Hippocampal formation (tissue), 2 donors: ENCODE results near the gene GABRD.

Experiments
- DNase-seq, 2 donors: peaks; one replicate each; lab custom pipeline; 2025; lab: John Stamatoyannopoulos, UW

GABRD gene

DNA sequence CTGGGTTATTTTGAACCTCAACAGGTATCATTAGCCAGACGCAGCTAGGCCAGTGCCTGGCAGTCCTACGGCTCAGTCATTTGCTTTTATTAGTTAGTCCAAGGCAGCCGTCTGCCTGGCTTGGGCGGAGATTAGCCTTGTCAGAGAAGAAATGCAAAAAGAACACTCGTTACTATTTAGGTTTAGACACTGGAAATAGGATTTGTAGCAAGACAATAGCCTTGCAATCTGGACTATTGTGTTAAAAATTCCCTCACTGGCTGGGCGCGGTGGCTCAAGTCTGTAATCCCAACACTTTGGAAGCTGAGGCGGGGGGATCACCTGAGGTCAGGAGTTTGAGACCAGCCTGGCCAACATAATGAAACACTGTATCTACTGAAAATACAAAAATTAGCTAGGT is 20.1 kb downstream of the GABRD start:
- DNase-seq: no peak

DNA sequence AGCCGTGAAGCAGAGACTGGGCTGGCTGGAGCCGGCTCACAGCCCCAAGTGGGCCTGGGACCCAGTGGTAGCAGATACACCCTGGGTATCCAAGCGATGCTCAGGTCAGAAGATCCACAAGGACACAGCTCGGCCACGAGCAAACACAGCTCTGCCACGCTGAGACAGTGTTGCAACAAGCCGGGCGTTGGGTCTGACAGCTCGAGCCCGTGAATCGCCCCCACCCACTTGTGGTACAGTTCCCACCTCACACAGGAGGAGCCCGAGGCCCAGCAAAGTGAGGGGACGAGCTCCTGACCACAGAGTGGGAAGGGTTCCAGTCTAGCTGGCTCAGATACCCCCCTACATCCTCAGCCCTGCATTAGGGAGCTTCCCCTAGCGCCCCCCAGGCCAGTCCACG is 22.2 kb downstream of the GABRD start:
- no peak for DNase-seq

DNA sequence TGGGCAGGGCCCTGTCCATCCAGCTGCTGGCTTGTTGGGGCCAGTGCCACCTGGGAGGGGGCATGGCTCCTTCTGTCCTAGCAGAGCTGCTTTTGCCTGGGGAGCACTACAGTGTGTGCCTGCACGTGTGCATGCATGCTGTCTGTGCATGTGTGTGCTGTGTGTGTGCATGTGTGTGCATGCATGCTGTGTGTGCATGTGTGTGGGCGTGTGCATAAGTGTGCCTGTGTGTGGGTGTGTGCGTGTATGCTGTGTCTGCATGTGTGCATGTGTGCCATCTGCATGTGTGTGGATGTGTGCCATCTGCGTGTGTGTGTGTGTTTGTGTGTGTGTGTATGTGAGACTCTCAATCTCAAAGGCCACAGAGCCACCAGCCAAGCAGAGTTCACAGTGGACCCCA is 22.7 kb downstream of the GABRD start:
- no peak for DNase-seq

DNA sequence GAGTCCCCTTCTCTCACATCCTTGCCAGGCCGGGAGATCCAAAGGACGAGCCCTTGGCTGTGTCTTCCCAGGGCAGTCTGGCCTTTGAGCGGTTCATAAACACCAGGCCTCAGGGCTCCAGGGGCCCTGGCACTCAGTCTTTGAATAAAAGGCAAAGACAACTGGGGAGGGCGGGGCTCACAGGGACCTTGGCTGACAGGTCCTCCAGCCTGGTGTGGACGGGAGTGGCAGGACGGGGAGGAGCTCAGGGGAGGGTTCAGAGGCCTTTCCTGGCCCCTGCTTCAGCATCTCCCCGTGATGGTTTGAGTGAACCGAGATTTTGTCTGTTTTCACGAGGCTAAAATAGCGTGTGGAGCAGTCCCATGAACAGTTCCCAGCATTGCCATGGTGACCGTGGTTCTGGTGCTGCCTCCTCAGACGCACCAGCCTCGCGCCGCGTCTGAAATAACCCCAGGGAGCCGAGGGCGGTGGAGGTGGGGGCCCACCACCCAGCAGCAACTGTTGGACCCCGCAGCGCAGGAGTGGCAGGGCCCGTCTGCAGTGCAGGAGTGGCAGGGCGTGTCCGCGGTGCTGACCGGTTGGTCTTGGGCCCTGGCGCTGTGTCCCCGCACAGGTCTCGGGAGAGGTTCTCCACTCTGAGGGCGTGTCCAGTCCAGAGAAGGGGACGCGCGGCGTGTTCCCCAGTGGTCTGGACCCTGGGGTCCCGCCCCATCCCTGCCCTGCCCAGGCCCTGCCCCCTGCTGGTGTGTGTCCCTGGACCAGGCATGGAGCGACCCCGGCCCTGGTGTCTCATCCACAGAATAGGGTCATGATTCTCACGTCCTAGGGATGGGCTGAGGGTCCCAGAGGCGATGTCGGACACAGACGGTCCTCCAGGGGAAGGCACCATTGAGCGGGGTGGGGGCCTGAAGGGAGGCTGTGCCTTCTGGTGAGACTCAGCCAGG is 24.0 kb downstream of the GABRD start:
- DNase-seq: peak in 1 of 2 donors; percentile 2

DNA sequence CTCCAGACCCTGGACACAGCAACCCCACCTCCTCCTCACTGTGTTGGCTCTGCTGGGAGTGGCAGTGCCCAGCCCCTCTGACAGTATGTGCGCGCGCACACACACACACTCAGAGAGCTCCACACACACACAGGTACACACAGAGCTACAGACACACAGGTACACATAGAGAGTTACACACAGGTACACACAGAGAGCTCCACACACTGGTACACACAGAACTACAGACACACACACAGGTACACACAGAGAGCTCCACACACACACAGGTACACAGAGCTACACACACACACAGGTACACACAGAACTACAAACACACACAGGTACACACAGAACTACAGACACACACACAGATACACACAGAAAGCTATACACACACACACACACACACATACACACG is 24.7 kb downstream of the GABRD start:
- no peak for DNase-seq

DNA sequence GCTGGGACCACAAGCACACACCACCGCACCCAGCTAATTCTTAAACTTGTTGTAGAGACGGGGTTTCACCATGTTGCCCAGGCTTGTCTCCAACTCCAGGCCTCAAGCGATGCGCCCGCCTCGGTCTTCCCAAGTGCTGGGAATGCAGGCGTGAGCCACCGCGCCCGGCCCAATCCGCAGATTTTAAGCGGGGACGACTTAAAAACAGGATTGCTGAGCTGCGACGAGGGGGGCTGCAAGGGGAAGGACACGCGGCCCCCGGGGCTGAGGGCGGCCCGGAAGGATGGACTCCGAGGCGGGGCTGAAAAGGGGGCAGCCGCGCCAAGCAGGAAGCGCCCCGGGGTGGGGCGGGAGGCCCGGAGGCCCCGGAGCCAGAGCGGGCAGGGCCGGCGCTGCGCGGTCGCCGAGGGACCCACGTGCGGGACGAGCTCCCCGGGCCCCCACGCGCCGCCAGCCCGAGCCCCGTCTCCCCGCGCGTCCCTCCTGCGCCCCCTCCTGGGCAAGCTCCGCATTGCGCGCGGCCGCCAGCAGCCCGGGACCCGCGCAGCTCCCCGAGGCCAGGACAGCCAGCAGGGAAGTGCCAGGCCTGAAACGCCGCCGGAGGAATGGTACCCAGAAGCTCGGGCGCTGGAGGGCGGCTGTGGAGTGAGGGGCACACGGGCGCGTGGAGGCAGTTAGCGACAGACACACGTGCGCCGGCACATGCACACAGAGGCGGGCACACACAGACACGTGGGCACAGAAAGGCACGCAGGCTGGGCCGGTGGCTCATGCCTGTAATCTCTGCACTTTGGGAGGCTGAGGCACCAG is 25.6 kb downstream of the GABRD start:
- peak; percentile 54 to 58 for DNase-seq

DNA sequence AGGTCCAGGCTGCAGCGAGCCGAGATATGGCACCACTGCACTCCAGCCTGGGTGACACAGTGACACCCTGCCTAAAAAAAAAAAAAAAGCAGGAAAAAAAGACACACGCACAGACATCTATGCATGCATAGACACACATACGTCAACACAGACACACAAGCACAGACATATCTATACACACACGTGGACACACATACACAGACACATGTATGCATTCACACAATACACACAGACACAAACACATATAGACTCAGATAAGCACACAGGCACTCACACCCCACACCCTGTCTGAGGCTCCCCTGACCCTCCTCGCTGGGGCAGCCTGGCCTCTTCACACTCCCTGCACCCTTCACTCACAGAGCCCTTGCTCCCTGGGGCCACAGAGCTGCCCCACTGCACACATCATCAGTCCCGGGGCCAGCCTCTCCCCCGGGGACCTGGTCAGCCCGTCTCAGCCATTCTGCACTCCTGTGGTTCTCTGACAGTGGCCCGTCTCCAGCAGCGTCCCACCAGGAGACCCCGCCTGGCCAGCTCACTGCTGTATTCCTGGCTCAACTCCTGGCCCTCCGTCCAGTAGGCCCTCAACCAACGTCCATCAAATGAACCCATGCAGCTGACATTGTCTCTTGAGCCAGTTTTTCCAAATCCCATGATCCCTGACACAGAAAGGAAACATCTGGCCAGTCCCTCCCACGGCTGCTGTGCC is 26.5 kb downstream of the GABRD start:
- no peak for DNase-seq

DNA sequence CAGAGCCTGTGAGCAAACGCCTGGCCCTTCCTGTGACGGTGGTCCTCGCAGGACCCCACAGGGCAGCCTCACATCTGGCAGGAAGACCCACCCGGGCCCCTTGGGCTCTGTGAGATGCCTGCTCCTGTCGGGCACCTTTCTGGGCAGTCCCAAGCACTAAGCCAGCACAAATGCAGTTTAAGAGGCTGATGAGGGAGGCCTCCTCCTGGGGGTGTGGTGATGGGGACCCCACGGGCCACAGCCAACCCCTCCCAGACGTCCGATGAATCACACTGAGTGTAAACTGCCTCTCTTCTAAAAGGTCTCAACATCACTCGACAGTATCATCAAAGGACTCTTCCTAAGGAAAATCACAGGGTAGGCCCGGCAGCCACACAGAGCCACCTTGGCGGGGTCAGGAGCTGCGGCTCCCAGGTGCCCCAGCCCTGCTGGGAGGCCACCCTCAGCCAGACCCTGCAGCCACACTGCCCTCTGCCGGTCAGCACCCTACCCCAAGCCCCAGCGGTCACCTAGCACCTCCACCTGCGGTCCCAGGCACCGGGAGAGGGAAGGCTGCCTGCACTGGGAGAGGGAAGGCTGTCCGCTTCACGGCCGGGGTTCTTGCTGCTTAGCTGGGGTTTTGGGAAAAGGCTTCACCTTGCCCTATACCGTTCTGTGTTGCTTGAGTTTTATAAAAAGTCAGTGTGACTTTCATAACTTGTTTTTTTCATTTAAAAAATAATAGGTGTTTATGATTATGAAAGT is 27.2 kb downstream of the GABRD start:
- DNase-seq: peak in 1 of 2 donors; percentile 11

DNA sequence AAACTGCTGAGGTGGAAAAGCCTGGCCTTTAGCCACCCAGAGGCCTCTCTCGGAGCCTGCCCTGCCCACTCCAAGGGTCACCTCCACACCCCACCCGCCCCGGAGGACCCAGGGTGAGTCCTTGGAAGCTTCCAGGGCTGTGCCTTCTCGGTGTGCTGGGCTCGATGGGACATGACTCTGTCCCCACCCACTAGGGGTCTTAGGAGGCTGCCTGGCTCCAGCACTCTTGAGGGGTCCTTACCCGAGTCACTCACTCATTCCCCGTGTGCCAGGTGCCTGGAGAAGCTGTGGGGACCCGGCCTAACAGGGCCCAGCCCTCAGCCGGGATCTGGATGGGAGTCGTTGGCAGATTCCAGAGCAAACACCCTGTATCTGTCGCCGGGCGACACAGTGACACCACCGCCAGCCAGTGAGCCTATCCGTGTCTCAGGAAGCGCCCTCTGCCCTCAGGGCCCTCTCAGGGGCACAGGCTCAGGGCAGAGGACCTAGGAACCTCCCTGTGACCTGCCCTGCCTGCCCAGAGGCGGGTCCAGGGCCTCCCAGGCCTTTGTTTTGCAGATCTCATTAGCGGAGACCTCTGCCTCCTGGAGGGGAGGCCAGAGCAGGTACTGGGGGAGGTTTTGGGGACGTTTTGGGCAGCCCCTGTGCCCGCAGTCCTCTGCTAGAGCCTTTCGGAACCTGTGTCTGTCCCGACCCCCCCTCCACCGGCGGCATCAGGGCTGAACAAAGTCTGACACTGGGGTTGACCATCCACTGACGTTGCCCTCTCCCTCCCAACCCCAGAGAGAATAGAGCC is 28.0 kb downstream of the GABRD start:
- no peak for DNase-seq

DNA sequence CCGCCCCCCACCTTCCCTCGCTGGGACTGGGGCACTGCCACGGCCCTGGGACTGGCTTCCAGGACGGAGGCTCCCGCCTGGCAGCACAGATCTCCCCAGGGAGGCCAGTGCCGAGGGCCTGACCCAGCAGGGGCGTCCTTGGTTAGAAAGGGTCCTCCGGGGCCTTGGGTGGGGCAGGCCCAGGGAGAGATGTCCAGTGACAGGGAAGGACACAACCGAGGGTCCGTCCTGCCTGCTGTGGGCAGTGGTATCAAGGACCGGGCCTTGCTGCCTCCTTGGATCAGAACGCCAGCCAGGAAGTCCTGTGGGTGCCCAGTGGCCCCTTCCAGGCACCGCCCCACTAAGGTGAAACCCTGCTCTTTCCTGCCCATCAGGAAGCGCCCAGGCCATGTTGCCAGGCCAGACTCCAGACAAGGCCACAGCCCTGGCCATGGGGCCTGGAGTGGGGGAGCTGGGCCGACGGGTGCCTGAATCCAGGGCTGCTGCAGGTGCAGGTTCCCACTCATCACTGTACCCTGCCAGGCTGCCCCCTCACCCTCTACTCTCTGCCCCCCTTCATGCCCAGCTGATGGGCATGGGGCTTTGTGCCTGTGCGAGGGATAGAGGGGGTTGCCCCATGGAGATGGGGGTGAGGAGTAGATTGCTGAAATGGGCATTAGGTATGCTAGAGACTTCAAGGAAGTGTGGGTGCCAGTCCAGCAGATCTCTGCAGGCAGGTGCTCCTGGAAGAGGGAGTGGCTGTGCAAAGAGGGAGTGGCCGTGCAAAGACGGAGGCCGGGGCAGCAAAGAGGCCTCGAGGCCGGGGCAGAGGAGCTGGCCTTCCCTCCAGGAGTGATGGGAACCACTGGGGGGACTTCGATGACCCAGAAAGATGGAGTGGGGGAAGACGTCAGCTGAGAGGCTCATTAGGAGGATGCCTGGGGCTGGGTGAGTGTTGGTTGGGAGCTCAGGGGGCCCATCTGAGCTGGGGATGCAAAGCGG is 28.9 kb downstream of the GABRD start:
- DNase-seq: no peak

DNA sequence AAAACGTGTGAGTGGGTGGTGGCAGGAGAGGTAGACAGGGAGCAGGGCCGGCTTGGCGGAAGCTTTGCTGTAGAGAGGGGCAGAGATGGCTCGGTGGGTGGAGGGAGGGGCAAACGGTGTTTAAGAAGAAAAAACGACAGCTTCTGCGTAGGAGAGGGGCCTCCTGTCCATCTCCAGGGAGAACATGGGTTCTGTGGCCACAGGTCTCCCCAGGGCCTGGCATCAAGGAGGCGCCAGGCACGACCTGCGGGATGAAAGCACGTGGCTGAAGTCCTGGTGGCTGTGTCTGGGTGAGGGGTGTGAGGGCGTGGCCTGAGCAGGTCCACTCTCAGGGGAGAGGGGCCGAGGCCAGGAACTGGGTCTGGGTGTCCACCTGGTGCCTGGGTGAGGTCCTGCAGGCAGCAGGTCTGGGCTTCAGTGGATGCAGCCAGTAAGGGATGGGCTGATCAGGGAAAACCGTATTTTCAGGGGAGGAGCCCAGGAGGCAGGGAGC is 30.1 kb downstream of the GABRD start:
- no peak for DNase-seq

DNA sequence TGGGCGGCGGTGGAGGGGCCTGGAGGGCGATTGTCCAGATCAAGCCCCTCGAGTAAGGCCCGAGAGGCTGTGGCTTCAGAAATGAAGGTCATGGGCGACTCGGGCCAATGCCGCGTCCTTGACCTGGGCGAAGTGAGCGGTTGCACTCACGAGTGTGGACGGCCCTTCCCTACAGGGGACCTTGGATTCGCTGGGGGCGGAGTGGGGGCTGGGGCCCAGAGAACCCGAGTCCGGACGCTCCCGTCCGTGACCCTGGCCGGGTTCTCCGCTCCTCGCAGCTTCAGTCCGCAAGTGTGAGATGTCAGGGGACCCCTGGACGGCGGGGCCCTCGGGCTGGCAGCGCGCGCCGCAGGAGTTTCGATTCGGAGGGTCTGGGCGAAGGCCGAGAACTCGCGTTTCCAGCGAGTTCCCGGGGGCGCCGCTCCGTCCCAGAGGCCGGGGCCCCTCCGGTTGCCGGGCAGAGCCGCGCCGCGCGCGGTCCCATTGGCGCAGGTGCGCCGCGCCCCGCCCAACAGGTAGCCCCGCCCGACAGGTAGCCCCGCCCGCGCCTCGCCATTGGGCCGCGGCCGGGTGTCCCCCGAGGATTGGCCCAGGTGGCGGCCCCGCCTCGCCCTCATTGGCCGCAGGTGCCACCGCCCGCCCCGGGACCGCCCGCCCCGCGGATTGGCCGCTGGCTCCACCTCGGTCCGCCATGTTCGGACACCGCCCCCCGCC is 30.7 kb downstream of the GABRD start, which contains the start of gene PRKCZ:
TSS of gene PRKCZ (plus strand) at position 694 of the 714 bp plus-strand sequence. CDS start 220 bp downstream, outside the sequence.
- peak in 1 of 2 donors; percentile 9 for DNase-seq

DNA sequence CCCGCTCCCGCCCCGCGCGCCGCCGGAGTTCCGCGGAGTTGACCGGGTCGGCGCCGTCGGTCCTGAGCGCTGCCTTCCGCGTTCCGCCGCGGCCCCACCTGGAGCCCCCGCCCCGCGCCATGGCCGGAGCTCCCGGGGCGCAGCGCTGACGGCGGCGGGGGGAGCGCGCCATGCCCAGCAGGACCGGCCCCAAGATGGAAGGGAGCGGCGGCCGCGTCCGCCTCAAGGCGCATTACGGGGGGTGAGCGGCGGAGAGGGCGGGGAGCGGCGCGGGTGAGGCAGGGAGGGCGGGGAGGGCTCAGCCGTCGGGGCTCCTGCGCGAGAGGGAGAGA is 31.3 kb downstream of the GABRD start:
- no peak for DNase-seq

DNA sequence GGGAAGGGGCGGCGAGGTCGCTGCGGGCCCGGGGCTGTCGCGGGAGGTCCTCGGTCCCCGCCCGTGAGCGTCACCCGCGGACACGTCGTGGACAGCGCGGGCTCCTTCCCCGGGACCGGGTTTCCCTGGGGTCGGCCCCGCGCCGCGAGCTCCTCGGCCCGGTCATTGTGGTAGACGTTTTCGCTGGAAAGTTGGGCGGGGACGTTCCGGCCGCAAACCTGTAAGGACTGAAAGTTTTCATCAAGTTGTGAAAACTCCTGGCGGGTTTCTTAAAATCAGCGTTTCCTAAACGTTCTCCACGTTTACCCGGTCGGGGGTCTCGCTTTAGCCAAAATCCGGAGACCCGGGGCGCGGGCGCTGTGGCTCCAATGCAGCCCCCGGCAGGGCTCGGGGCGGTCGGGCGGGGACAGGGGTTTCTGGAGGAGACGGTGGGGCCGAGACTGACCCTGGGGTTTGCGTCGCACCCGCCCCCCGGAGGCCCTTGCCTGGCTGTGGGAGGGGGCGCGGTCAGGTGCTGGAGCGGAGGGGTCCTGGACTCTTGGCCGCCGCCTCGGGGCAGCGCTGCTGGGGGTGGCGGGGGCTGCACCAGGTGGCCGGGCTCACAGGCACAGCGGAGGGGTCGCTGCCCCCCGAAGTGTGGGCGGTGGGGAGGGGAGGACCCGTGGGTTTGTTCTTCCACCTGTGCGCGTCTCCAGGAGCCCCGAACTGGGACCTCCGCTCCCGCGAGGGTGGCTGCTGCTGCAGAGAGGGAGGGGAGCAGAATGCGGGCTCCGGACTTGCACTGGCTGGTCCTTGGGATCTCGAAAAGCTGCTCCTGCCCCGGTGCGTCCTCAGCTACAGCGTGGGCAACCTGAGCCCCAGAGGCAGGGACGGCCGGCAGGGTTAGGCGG is 31.9 kb downstream of the GABRD start:
- DNase-seq: no peak

DNA sequence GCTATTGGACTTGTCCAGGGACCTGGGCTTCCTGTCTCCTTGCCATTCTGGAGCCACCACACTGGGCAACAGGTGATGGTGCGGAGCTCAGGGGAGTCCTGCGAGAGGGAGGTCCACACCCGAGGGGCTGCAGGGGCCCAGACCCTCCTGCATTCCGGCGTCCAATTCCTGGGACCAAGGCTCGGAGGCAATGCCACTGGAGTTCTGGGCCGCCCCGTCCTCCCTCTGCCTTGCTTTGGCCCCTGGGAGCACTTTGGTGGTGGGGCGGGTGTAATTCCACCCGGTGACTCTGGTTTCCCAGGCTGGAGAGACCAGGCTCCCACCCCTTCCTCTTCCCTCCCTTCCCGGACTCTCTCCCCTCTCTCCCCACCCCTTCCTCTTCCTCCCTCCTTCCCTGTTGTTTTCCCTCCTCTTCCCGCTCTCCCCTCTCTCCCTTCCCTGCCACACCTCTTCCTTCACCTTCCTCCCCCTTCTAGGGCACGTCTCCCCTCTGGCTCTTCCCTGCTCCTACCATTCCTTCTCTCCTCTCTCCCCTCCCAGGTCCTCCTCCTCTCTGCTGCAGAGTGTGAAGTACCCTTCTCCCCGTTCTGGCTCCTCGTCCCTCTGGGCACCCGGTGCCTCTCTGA is 33.0 kb downstream of the GABRD start:
- DNase-seq: no peak

DNA sequence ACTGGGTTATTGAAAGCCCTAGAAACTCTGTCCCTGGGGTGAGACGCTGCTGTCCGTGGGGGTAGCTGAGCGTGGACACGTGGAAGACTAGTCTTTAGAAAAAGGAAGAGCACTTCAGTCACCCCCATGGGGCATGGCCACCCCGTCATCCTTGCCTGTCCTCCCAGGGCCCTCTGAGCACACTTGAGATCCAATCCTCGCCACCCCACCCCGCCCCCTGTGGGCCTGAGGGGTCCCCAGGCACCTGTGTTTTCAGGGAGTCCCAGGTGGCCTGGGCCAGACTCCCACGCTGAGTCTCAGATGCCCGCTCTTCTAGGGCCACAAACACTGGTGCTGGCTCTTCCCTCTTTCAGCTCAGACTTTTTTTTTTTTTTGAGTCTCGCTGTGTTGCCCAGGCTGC is 33.6 kb downstream of the GABRD start:
- DNase-seq: no peak

DNA sequence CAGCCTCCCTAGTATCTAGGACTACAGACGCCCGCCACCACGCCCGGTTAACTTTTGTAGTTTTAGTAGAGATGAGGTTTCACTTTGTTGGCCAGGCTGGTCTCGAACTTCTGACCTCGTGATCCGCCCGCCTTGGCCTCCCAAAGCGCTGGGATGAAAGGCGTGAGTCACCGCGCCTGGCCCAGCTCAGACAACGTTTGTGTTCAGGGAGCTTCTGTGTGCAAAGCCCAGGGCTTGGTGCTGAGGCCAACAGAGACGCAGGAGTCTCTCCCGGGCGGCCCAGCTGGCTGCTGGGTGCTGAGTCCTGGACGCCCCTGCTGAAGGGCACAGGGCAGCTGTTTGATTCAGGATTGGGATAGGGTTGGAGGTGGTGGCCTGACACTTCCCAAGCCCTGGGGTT is 34.1 kb downstream of the GABRD start:
- no peak for DNase-seq
